H9 (cell line): Measurements from ENCODE around the gene DGKG. TPM values are rescaled to one million over a fixed set of nuclear protein-coding genes. Genes with fewer than 3 reads are reported as not detected.

Experiments used
- DNase-seq: peaks from one replicate; pipeline ENCODE4 v3.0.0-alpha.2; 2017
- H2AFZ ChIP-seq: one replicate; pipeline ENCODE4 v1.6.1; 2013; ENCODE audit warnings: mild to moderate bottlenecking, low read length, control low read depth, moderate library complexity
- H2AK5ac ChIP-seq: 2 replicates; pipeline ENCODE4 v1.6.1; 2013; ENCODE audit warnings: low read length, control low read depth, mixed read lengths; ENCODE audit not compliant: insufficient read length
- H2BK120ac ChIP-seq: one replicate; pipeline ENCODE4 v1.6.1; 2013; ENCODE audit warnings: low read depth, mild to moderate bottlenecking, low read length, control low read depth, inconsistent platforms; ENCODE audit not compliant: poor library complexity, severe bottlenecking
- H2BK12ac ChIP-seq: 2 replicates; pipeline ENCODE4 v1.6.1; 2013; ENCODE audit warnings: low read length, control low read depth, mixed read lengths, low read depth; ENCODE audit not compliant: insufficient read length
- H2BK15ac ChIP-seq: 2 replicates; pipeline ENCODE4 v1.6.1; 2013; ENCODE audit warnings: low read depth, low read length, control low read depth
- H2BK20ac ChIP-seq: one replicate; pipeline ENCODE4 v1.6.1; 2013; ENCODE audit warnings: low read depth, mild to moderate bottlenecking, low read length, control low read depth, inconsistent platforms; ENCODE audit not compliant: poor library complexity, severe bottlenecking
- H2BK5ac ChIP-seq: 2 replicates; pipeline ENCODE4 v1.6.1; 2013; ENCODE audit warnings: low read length, control low read depth, mixed read lengths; ENCODE audit not compliant: insufficient read length
- H3K14ac ChIP-seq: 2 replicates; pipeline ENCODE4 v1.6.1; 2013; ENCODE audit warnings: low read length, control low read depth; ENCODE audit not compliant: insufficient read depth
- H3K18ac ChIP-seq: 2 replicates; pipeline ENCODE4 v1.6.1; 2013; ENCODE audit warnings: low read depth, mild to moderate bottlenecking, mixed read lengths, low read length, control low read depth; ENCODE audit not compliant: insufficient read length
- H3K23ac ChIP-seq: 2 replicates; pipeline ENCODE4 v1.6.1; 2013; ENCODE audit warnings: low read length, control low read depth, mixed read lengths, low read depth; ENCODE audit not compliant: insufficient read length
- H3K23me2 ChIP-seq: 2 replicates; pipeline ENCODE4 v1.6.1; 2013; ENCODE audit warnings: low read depth, mild to moderate bottlenecking, mixed read lengths, low read length, control low read depth; ENCODE audit not compliant: insufficient read length, poor library complexity, severe bottlenecking
- H3K27ac ChIP-seq: 2 replicates; pipeline ENCODE4 v1.5.1; 2013; ENCODE audit warnings: low read length, control low read depth, mixed read lengths, low read depth; ENCODE audit not compliant: insufficient read length
- H3K27me3 ChIP-seq: 2 replicates; pipeline ENCODE4 v1.6.1; 2013; ENCODE audit warnings: low read length, control low read depth, inconsistent platforms; ENCODE audit not compliant: insufficient read depth
- H3K4ac ChIP-seq: 2 replicates; pipeline ENCODE4 v1.6.1; 2013; ENCODE audit warnings: low read depth, mild to moderate bottlenecking, control low read depth, inconsistent platforms, low read length, moderate library complexity
- H3K4me1 ChIP-seq: 2 replicates; pipeline ENCODE4 v1.6.1; 2013; ENCODE audit warnings: low read length, control low read depth, inconsistent platforms; ENCODE audit not compliant: insufficient read depth
- H3K4me2 ChIP-seq: 2 replicates; pipeline ENCODE4 v1.6.1; 2013; ENCODE audit warnings: low read length, control low read depth, mixed read lengths; ENCODE audit not compliant: insufficient read length, insufficient read depth
- H3K56ac ChIP-seq: 2 replicates; pipeline ENCODE4 v1.6.1; 2013; ENCODE audit warnings: low read depth, mild to moderate bottlenecking, mixed read lengths, low read length, control low read depth; ENCODE audit not compliant: insufficient read length
- H3K79me1 ChIP-seq: 2 replicates; pipeline ENCODE4 v1.6.1; 2013; ENCODE audit warnings: low read depth, mild to moderate bottlenecking, moderate library complexity, low read length, control low read depth, inconsistent platforms; ENCODE audit not compliant: insufficient read depth, poor library complexity, severe bottlenecking
- H3K79me2 ChIP-seq: 2 replicates; pipeline ENCODE4 v1.6.1; 2013; ENCODE audit warnings: low read length, control low read depth, inconsistent platforms; ENCODE audit not compliant: insufficient read depth
- H3K9ac ChIP-seq: 2 replicates; pipeline ENCODE4 v1.6.1; 2013; ENCODE audit warnings: low read length, control low read depth, mixed read lengths; ENCODE audit not compliant: insufficient read length; ENCODE audit errors: extremely low read depth
- H3K9me3 ChIP-seq: one replicate; pipeline ENCODE4 v1.6.1; 2013; ENCODE audit warnings: low read depth, low read length, inconsistent platforms; ENCODE audit not compliant: control insufficient read depth
- H3T11ph ChIP-seq: one replicate; pipeline ENCODE4 v1.6.1; 2013; ENCODE audit warnings: mild to moderate bottlenecking, low read length, control low read depth, inconsistent platforms
- H4K20me1 ChIP-seq: one replicate; pipeline ENCODE4 v1.6.1; 2013; ENCODE audit not compliant: control insufficient read depth, insufficient read length, insufficient read depth
- H4K5ac ChIP-seq: 2 replicates; pipeline ENCODE4 v1.6.1; 2013; ENCODE audit warnings: low read depth, mild to moderate bottlenecking, mixed read lengths, low read length, control low read depth; ENCODE audit not compliant: insufficient read length
- H4K8ac ChIP-seq: replicated peaks from 2 replicates; pipeline ENCODE4 v1.6.1; 2013; ENCODE audit warnings: low read length, control low read depth, mixed read lengths, low read depth; ENCODE audit not compliant: insufficient read length
- H4K91ac ChIP-seq: 2 replicates; pipeline ENCODE4 v1.6.1; 2013; ENCODE audit warnings: low read depth, mild to moderate bottlenecking, moderate library complexity, mixed read lengths, low read length, control low read depth; ENCODE audit not compliant: insufficient read length
- H3K27ac Mint-ChIP-seq, 3 experiments: 2 replicates in 2 of 3; 3 replicates in 1 of 3; pipeline ENCODE4 v1.8.0; 2020 to 2021; ENCODE audit warnings: mixed read lengths in 3 of 3, mild to moderate bottlenecking in 1 of 3, moderate library complexity in 1 of 3
- H3K27me3 Mint-ChIP-seq: 2 replicates; pipeline ENCODE4 v1.8.0; 2021; ENCODE audit warnings: low read depth, mild to moderate bottlenecking, moderate library complexity, mixed read lengths
- H3K36me3 Mint-ChIP-seq, 3 experiments: 2 replicates in 2 of 3; 3 replicates in 1 of 3; pipeline ENCODE4 v1.8.0; 2020 to 2021; ENCODE audit warnings: low read depth in 3 of 3, mixed read lengths in 3 of 3; ENCODE audit not compliant: insufficient read depth in 1 of 3
- H3K4me1 Mint-ChIP-seq, 2 experiments: 2 replicates each; pipeline ENCODE4 v1.8.0; 2020; ENCODE audit warnings: mixed read lengths in 2 of 2
- H3K4me3 Mint-ChIP-seq, 2 experiments: 2 replicates in 1 of 2; 3 replicates in 1 of 2; pipeline ENCODE4 v1.8.0; 2020 to 2021; ENCODE audit warnings: mild to moderate bottlenecking in 2 of 2, mixed read lengths in 2 of 2, moderate library complexity in 1 of 2
- H3K9me3 Mint-ChIP-seq, 2 experiments: 2 replicates in 1 of 2; 3 replicates in 1 of 2; pipeline ENCODE4 v1.8.0; 2020; ENCODE audit warnings: mild to moderate bottlenecking in 2 of 2, mixed read lengths in 2 of 2, moderate library complexity in 1 of 2
- CTCF ChIP-seq: fragments of 200-600 bp; sonication (generic); conservative IDR thresholded peaks from 3 replicates; pipeline ENCODE4 v1.8.0; 2021; ENCODE audit warnings: antibody characterized with exemption, mild to moderate bottlenecking
- WGBS: extraction: QIAGEN DNeasy Blood & Tissue Kit; methylation state at CpG from one replicate; pipeline ENCODE4 v1.1.7; 2013; ENCODE audit warnings: missing lambda C conversion rate, low lambda C conversion rate, mixed read lengths; ENCODE audit not compliant: insufficient read length; ENCODE audit errors: extremely low coverage; 5-methylcytosine and 5-hydroxymethylcytosine counted together
- total RNA-seq: library from RNA; stranded (reverse); gene quantifications from 2 replicates; pipeline ENCODE4 v1.2.1, GENCODE V29; 2021

Gene DGKG
- total RNA-seq, 1 experiment from 2014 or later = not detected

- no peak for DNase-seq
- no peak overlapping the region for H4K91ac ChIP-seq
- Mint-ChIP-seq H3K9me3 (no peaks in the 10 kb centered on the region), H3K27ac (no peak overlapping the region), H3K27me3 (peaks cover 64% of the 10 kb centered on the region), H3K4me3 (no peak overlapping the region), H3K4me1 (peaks cover 0 to 9% of the 10 kb centered on the region in 2 experiments; a peak in 2 of 4 replicates), H3K36me3 (no peaks in the 10 kb centered on the region)
- no peak overlapping the region for H3K56ac ChIP-seq
- no peak overlapping the region for H4K8ac ChIP-seq
- no peak overlapping the region for H4K5ac ChIP-seq
- no peak overlapping the region for H2BK5ac ChIP-seq
- H2BK12ac ChIP-seq = no peak overlapping the region
- no peaks in the 10 kb centered on the region for H4K20me1 ChIP-seq
- no peak overlapping the region for H3K4ac ChIP-seq
- H3K23ac ChIP-seq = no peak overlapping the region
- H3K27me3 ChIP-seq = no peaks in the 10 kb centered on the region
- no peak overlapping the region for H2BK20ac ChIP-seq
- H3K18ac ChIP-seq = no peak overlapping the region
- no peak overlapping the region for H3K4me2 ChIP-seq
- no peak overlapping the region for H2AFZ ChIP-seq
- H2BK15ac ChIP-seq = no peak overlapping the region
- no peak for TF ChIP-seq CTCF
- H3K4me1 ChIP-seq = no peaks in the 10 kb centered on the region
- no peaks in the 10 kb centered on the region for H3K9me3 ChIP-seq
- no peak overlapping the region for H3K9ac ChIP-seq
- no peaks in the 10 kb centered on the region for H3K79me2 ChIP-seq
- H3T11ph ChIP-seq = no peak overlapping the region
- no peak overlapping the region for H2BK120ac ChIP-seq
- H3K27ac ChIP-seq = no peak overlapping the region
- H3K14ac ChIP-seq = no peak overlapping the region
- no CpG with 5 or more reads among the region's 2 CpGs for WGBS
- H2AK5ac ChIP-seq = no peak overlapping the region
- H3K79me1 ChIP-seq = no peaks in the 10 kb centered on the region
- no peaks in the 10 kb centered on the region for H3K23me2 ChIP-seq
These were observed 220.2 kb downstream of the DGKG start for GRCh38 chr3:186141790-186142189.
